GM18508 (cell line): ENCODE data around the gene MTARC2.

Experiments used
- ATAC-seq: cut with Tn5 transposase; IDR thresholded peaks from one replicate; pipeline ENCODE4 v1.9.1; 2021; ENCODE audit warnings: moderate number of reproducible peaks; ENCODE audit not compliant: insufficient read depth, unreplicated experiment

Gene MTARC2

DNA sequence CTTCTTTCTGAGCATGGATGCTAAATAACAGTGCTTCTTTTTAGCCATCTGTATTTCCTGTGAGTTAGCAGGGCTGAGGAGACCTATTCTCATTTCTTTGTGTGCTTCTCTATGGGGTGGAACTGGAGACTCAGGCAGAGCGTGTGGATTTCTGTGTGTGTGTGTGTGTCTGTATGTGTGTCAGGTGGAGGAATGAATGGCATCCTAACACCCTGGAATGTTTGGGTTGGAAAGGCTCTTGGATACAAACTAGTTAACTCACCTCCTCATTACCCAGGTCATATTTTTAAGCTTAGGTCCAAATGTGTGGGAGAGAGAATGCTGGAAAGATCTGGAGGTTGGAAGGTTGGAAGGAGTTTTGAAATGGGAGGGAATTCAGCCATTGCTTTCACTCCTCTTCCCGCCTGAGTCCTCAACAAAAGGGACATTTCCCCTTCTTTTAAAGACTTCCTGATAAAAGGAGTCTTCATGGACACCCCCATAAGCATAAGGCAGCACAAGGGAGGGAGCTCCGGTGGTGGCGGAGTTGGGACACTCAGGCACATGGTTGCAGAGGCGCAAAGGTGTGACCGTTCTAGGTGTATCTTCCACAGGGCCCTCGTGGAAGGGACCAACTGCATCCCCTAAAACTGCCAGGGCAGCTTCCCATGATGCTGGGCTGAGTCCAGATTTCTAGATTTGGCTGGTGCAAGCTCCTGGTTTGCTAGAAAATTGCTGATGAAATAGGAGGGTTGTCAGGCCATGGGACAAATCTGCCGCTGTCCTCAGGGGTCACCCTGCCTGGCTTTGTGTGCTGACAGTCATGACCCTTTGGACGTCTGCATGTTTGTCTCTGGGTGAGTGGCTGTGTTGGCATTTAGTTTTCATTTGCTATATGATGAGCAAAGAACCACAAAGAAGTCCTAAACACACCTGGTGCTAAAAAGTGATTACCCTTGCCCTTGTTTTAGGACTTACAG is 76.2 kb downstream of the MTARC2 start:
- ATAC-seq: no peak

DNA sequence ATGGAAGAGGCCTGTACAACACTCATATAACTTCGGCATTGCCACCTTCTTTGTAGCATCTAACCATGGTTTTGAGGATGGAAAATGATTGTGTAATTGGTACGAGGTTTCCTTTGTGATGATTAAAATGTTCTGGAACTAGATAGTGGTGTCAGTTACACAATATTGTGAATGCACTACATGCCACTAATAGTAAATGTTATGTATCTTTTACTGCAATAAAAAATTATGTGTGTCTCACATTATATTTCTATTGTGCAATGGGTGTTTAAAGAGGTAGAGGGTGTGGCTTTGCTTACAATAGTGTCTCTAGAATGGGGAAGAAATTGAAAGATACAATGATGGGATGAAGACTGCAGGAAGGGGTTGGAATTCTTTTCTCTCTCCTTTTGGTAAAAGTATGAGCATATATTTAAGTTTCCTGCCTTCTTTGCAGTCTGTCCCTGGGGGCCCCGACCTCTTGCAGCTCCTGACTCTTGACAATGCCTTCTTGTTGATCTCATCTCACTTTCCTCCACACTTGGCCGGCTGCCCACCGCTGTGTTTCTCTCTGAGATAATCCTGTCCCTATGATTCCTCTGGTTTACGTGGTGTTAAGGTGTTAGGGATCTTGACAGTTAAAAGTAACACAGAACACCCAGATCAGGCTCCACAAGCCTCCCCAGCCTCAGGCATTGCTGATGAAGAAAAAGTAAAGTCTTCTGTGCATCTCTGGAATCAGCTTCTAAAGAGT is 77.9 kb downstream of the MTARC2 start:
- ATAC-seq: no peak

DNA sequence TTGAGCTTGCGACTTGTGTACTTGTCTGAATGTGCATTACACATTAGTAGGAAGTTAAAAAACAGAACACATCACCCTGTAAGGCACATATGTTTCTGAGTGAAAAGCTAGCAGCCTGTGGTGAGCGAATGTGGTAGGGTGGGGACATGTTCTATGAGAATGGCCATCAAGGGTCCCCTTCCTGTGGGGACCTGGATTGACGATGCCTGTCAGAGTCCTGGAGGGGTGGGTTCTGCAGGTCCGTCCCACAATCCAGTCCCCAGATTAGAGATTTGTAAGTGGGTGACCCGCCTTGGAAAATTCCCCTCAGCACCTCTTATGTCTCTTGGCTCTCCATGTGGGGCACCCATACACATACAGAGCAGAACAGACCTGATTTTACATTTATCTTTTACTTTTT is 78.6 kb downstream of the MTARC2 start:
- no peak for ATAC-seq

DNA sequence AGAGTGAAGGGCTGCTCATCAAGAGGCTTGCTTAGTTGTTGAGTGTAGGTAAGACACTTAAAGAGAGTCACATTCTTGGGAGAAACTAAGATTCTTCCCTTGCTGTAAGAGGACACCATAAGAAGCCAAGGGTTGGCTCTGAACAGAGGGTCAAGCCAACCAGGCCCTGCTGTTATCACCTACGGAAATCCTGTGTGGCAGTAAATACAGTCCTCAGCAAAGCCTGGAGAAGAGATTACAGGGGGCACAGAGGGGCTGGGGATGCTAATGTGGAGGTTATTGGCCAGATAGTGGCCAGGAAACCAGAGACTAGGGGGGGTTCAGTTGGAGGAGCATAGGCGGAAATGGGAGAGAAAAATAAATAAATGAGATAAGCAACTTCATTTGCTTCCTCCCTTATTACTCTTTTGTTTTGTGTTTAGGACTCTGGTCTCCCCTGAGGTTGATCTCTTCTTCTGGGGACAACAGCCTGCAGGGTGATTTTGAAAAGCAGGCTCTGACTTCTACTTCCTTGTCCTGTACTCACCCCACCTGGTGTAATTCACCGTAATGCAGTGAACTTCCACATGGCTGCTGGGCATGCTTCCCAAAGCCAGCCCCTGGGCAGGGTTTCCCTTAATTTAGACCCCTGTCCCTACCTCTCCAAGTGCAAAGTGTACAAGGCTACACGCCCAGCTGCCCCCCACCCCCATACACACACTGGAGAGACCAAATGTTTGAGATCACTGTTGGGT is 79.5 kb downstream of the MTARC2 start:
- ATAC-seq: no peak

DNA sequence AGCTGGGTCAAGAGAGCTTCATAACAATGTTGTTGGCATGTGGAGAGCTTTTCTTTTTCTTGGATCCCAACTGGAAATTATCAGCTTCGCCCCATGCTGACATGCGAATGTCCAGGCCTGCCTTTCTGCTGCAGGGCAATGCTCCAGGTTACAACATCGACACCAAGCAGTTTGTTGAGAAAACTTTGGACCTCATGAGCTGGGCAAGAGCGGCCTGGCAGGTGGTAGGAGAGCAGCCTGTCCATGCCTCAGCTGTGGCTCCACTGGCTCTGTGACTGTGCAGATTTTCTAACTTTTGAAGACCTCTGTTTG is 80.0 kb downstream of the MTARC2 start:
- no peak for ATAC-seq

DNA sequence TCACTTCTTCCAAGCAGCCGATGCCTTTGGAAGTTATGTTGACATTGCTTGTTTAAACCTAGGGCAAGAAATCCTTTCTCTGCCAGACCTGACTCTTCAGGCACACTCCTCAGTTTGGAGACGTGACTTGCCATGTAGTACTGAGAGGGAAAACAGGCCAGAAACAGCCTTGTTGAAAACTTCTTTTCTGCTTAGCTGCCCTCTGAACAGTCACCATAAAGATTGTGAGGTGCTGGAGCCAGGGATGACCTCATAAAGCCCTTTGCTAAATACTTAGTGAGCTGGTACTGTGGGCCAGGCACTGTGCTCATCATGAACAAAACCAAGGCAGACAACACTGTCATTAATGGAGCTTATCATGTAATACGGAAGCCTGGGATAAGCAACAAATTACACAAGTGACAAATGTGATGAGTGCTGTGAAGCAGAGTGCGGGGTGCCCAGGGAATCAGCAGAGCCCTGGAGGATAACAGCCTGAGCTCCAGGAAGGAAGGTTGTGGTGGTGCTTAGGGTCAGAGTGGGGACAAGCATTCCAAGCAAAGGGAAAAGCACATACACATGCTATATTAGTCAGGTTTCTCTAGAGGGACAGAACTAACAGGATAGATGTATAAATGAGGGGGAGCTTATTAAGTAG is 80.9 kb downstream of the MTARC2 start:
- no peak for ATAC-seq

DNA sequence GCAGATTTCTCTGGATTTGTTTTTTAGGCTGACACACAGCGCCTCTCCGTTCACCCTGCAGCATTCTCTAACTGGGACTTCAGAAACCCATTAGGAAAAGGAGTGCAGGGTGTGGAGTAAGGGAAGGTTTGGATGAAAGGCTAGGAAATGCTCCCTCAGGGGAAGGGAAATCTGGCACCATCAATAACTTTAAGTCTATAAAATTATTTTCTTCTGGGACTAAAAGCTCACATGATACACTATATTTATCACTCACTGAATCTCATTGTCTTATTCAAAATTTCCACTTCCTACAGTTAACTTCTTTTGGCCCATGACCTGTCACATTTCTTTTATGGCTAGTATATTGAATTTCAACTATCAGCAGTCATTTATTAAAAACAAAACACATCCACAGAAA is 85.3 kb downstream of the MTARC2 start:
- ATAC-seq: no peak
